HepG2 (cell line): ENCODE measurements around the gene ACKR3. TPM values are rescaled to one million over a fixed set of nuclear protein-coding genes. Genes with fewer than 3 reads are reported as not detected.

Experiments
- E2F2 ChIP-seq: sonication (generic); formaldehyde crosslinking; IDR thresholded peaks from 2 replicates; pipeline ENCODE4 v1.4.0; 2020; ENCODE audit warnings: missing genetic modification reagents, borderline replicate concordance
- ELF3 ChIP-seq: IDR thresholded peaks from 2 replicates; pipeline ENCODE4 v1.6.1; 2016; ENCODE audit warnings: missing genetic modification reagents, missing compliant biosample characterization
- MZF1 ChIP-seq: sonication (generic); formaldehyde crosslinking; IDR thresholded peaks from 2 replicates; pipeline ENCODE4 v1.8.1; 2023; ENCODE audit warnings: mild to moderate bottlenecking, missing genetic modification reagents, borderline replicate concordance
- polyA plus RNA-seq, 8 experiments: library from polyadenylated mRNA; depleted of rRNA in 3 of 8; stranded (reverse) in 7 of 8; unstranded in 1 of 8; fragments of >200 nt; fragmentation: Illumina TruSeq in 4 of 8; extraction: Trizol in 4 of 8; gene quantifications; 2 replicates each; pipeline versions ENCODE4 v1.2.1 to v1.2.3, GENCODE V29; 2011 to 2016; ENCODE audit warnings: low read depth in 4 of 8, missing spikeins in 1 of 8, mixed read lengths in 1 of 8; ENCODE audit not compliant: insufficient read depth in 1 of 8
- total RNA-seq, 5 experiments: library from RNA; depleted of rRNA; stranded (reverse); fragments of >200 nt; fragmentation: Illumina TruSeq; extraction: Trizol; gene quantifications; 2 replicates each; pipeline ENCODE4 v1.2.3, GENCODE V29; 2016; ENCODE audit warnings: low read depth in 1 of 5
- TF ChIP-seq, protein P1 (sequence below): sonication (generic); formaldehyde crosslinking; IDR thresholded peaks from 2 replicates; pipeline ENCODE4 v1.4.0; 2020; ENCODE audit warnings: mild to moderate bottlenecking, missing genetic modification reagents, borderline replicate concordance
- TF ChIP-seq, protein P2 (sequence below): sonication (generic); formaldehyde crosslinking; conservative IDR thresholded peaks from 2 replicates; pipeline ENCODE4 v1.4.0; 2020; ENCODE audit warnings: missing genetic modification reagents
- TF ChIP-seq, protein P3 (sequence below): sonication (generic); formaldehyde crosslinking; IDR thresholded peaks from 2 replicates; pipeline ENCODE4 v1.5.0; 2020; ENCODE audit warnings: mild to moderate bottlenecking, missing genetic modification reagents

The ACKR3 gene
- total and polyA plus RNA-seq, 2 of the 13 experiments (the other 11 are each of a cell fraction or from before 2014, with no cell fraction given) = not detected

- TF ChIP-seq, protein P1, sequence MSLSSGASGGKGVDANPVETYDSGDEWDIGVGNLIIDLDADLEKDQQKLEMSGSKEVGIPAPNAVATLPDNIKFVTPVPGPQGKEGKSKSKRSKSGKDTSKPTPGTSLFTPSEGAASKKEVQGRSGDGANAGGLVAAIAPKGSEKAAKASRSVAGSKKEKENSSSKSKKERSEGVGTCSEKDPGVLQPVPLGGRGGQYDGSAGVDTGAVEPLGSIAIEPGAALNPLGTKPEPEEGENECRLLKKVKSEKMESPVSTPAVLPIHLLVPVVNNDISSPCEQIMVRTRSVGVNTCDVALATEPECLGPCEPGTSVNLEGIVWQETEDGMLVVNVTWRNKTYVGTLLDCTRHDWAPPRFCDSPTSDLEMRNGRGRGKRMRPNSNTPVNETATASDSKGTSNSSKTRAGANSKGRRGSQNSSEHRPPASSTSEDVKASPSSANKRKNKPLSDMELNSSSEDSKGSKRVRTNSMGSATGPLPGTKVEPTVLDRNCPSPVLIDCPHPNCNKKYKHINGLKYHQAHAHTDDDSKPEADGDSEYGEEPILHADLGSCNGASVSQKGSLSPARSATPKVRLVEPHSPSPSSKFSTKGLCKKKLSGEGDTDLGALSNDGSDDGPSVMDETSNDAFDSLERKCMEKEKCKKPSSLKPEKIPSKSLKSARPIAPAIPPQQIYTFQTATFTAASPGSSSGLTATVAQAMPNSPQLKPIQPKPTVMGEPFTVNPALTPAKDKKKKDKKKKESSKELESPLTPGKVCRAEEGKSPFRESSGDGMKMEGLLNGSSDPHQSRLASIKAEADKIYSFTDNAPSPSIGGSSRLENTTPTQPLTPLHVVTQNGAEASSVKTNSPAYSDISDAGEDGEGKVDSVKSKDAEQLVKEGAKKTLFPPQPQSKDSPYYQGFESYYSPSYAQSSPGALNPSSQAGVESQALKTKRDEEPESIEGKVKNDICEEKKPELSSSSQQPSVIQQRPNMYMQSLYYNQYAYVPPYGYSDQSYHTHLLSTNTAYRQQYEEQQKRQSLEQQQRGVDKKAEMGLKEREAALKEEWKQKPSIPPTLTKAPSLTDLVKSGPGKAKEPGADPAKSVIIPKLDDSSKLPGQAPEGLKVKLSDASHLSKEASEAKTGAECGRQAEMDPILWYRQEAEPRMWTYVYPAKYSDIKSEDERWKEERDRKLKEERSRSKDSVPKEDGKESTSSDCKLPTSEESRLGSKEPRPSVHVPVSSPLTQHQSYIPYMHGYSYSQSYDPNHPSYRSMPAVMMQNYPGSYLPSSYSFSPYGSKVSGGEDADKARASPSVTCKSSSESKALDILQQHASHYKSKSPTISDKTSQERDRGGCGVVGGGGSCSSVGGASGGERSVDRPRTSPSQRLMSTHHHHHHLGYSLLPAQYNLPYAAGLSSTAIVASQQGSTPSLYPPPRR (CRISPR knock-in tag) = no peak
- TF ChIP-seq ELF3 = no peak
- TF ChIP-seq, protein P2, sequence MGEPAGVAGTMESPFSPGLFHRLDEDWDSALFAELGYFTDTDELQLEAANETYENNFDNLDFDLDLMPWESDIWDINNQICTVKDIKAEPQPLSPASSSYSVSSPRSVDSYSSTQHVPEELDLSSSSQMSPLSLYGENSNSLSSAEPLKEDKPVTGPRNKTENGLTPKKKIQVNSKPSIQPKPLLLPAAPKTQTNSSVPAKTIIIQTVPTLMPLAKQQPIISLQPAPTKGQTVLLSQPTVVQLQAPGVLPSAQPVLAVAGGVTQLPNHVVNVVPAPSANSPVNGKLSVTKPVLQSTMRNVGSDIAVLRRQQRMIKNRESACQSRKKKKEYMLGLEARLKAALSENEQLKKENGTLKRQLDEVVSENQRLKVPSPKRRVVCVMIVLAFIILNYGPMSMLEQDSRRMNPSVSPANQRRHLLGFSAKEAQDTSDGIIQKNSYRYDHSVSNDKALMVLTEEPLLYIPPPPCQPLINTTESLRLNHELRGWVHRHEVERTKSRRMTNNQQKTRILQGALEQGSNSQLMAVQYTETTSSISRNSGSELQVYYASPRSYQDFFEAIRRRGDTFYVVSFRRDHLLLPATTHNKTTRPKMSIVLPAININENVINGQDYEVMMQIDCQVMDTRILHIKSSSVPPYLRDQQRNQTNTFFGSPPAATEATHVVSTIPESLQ (CRISPR knock-in tag) = no peak
- TF ChIP-seq, protein P3, sequence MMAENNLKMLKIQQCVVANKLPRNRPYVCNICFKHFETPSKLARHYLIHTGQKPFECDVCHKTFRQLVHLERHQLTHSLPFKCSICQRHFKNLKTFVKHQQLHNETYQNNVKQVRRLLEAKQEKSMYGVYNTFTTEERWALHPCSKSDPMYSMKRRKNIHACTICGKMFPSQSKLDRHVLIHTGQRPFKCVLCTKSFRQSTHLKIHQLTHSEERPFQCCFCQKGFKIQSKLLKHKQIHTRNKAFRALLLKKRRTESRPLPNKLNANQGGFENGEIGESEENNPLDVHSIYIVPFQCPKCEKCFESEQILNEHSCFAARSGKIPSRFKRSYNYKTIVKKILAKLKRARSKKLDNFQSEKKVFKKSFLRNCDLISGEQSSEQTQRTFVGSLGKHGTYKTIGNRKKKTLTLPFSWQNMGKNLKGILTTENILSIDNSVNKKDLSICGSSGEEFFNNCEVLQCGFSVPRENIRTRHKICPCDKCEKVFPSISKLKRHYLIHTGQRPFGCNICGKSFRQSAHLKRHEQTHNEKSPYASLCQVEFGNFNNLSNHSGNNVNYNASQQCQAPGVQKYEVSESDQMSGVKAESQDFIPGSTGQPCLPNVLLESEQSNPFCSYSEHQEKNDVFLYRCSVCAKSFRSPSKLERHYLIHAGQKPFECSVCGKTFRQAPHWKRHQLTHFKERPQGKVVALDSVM (CRISPR knock-in tag) = no peak
- no peak for TF ChIP-seq MZF1 (CRISPR knock-in tag)
- TF ChIP-seq E2F2 (CRISPR knock-in tag) = no peak
These were observed 2.9 kb downstream of the ACKR3 start (continued) for GRCh38 chr2:236572482-236572881.
